GM19372 (cell line): ENCODE measurements around the gene UQCRFS1.
"Not testable (repeated sequence)": the region's sequence is repeated elsewhere in the genome, so short reads cannot be mapped to it uniquely, and the experiment has no call there.

Source experiments
- ATAC-seq: cut with Tn5 transposase; IDR thresholded peaks from one replicate; pipeline ENCODE4 v1.9.1; 2021; ENCODE audit warnings: mild to moderate bottlenecking, low read depth, moderate library complexity; ENCODE audit not compliant: unreplicated experiment

UQCRFS1 gene

GRCh38 chr19:29212648-29213573, at the start of gene UQCRFS1:
UQCRFS1 (minus strand) TSS chr19:29213151; CDS start chr19:29213118, 33 bp downstream.
- ATAC-seq = peak; percentile 97

GRCh38 chr19:29262085-29262484, 49.1 kb upstream of the UQCRFS1 start:
- no peak for ATAC-seq

GRCh38 chr19:29260477-29261317, 47.7 kb upstream of the UQCRFS1 start:
- ATAC-seq = no peak

GRCh38 chr19:29259867-29260281, 46.9 kb upstream of the UQCRFS1 start:
- ATAC-seq = no peak

- ATAC-seq = no peak
Measured at GRCh38 chr19:29259153-29259552, 46.2 kb upstream of the UQCRFS1 start.

- no peak for ATAC-seq
Measured at GRCh38 chr19:29256516-29256915, 43.6 kb upstream of the UQCRFS1 start.

- no peak for ATAC-seq
Measured at GRCh38 chr19:29255912-29256311, 43.0 kb upstream of the UQCRFS1 start.

GRCh38 chr19:29255006-29255405, 42.1 kb upstream of the UQCRFS1 start:
- no peak for ATAC-seq

GRCh38 chr19:29249798-29250197, 36.8 kb upstream of the UQCRFS1 start:
- ATAC-seq = not testable (repeated sequence)

GRCh38 chr19:29248332-29248844, 35.4 kb upstream of the UQCRFS1 start:
- no peak for ATAC-seq

GRCh38 chr19:29247872-29248271, 34.9 kb upstream of the UQCRFS1 start:
- no peak for ATAC-seq

GRCh38 chr19:29247471-29247870, 34.5 kb upstream of the UQCRFS1 start:
- no peak for ATAC-seq

- ATAC-seq = no peak
Measured at GRCh38 chr19:29247051-29247450, 34.1 kb upstream of the UQCRFS1 start.

- no peak for ATAC-seq
Measured at GRCh38 chr19:29245215-29245614, 32.3 kb upstream of the UQCRFS1 start.

GRCh38 chr19:29241324-29241723, 28.4 kb upstream of the UQCRFS1 start:
- ATAC-seq = no peak

GRCh38 chr19:29239213-29239776, 26.3 kb upstream of the UQCRFS1 start:
- ATAC-seq = no peak

- ATAC-seq = no peak
Measured at GRCh38 chr19:29233591-29233990, 20.6 kb upstream of the UQCRFS1 start.

GRCh38 chr19:29232315-29232852, 19.4 kb upstream of the UQCRFS1 start:
- no peak for ATAC-seq

GRCh38 chr19:29231306-29231705, 18.4 kb upstream of the UQCRFS1 start:
- ATAC-seq = not testable (repeated sequence)

GRCh38 chr19:29217616-29218015, 4.7 kb upstream of the UQCRFS1 start:
- no peak for ATAC-seq
